ENCODE measurements around the gene TOMM22.

Gene TOMM22

DNA sequence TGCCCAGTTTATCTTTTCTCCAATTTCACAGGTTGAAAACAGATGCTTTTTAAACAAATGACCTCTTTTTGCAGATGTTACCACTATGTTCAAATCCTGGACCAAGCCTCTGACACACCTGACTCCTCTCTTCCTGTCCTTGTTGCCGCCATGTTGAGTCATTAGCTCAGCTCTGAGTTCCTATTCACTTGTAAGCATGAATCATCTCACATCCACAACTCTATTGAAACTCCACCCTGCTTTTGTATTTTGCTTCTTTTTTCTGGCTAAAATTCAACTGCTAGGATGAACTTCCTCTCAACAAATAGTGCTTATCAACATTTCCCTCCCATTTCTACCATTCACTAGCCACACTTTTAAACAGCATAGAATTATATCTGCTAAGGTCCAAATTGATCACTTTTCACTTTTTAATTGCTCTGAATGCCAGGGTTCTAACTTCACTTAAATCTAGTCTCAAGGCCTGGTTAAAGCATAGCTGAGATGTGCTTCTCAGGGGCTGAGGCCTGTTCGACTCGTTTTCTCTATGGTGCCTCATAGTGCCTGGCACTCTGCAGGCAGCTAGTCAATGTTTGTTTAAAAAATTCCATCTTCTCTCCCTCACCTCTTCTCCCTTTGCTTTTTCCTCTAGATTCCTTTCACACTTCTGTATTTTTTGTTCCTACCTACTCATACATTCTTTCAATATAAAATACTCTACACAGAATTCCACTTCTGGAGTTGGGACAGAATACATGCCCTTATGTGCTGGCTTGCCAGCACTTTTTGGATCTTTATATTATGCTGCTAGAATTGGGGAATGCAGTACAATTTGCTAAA lies 15.1 kb downstream of the TOMM22 start:
- no peak overlapping the region for H3K4me3 ChIP-seq (ENCODE audit: low read depth, low read length)

DNA sequence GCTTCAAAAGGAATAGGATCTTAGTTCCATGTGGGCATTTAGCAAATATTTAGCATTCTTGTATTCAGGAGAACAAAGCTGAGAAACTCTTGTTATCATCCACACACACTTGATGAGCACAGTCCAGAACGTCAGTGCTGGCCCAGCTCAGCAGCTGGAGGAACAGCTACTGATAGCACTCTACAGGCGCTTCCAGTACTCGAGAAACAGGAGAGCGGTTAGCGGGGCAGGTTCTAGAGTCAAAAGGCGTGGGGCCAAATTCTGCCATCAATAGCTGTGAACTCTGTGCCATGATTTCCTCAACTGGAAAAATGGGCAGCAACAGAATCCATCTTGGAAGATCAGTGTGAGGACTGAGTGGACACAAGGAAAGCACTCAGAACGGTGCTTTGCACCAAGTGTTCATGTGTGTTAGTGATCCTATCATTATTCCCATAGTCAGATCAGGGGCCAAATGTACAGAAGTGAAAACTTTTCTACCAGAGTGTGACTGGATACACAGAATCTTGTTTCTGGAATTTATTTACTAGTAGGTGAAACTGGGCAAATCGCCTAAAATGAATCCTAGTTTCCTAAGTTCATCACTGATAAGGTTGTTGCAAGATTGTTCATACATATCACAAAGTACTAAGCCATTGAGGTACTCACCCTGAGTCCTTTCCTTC lies 15.8 kb downstream of the TOMM22 start:
- H3K4me3 ChIP-seq (ENCODE audit: low read depth, low read length) = no peak overlapping the region

DNA sequence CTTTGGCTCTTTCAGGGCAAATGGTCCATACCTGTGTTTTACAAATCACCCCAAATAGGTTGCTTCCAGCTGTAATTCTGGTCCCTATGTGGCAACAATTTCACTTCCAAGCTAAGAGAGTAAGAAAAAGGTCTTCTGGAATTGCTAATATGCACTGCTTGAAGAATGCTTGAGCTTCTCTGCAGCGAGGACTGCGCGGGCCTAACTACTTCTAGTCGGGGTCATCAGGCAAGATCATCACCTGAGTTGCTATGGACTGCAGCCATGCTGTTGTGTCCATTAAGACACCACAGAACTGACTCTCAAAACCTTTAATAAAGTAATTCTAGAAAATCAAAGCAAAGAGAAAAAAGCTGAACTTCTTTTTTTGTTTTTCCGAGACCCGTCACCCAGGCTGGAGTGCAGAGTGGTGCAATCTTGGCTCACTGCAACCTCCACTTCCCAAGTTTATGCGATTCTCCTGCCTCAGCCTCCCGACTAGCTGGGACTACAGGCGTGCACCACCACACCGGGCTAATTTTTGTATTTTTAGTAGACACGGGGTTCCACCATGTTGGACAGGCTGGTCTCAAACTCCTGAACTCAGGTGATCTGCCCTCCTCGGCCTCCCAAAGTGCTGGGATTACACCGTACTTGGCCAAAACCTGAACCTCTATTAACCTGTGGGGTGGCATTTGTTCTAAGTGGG lies 16.8 kb downstream of the TOMM22 start:
- no peak overlapping the region for H3K4me3 ChIP-seq (ENCODE audit: low read depth, low read length)

DNA sequence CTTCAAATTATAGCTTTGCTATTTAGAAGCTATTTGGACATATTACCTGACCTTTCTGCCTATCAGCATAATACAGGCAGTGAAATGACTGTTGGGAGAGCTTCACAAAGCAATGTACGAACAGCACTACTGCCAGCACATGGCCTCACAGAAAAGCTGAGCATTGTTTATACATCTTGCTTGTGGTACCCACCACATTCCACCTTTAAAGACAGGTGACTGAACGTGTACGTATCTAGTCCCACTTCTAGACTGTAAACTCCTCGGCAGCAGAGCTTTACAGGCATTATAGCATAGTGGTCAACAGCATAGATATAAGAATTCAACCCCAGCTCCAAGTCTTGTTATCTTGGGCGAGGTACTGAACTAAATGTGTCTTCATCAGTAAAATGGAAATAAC lies 17.4 kb downstream of the TOMM22 start:
- H3K4me3 ChIP-seq (ENCODE audit: low read depth, low read length) = peak overlapping the region; percentile 83

DNA sequence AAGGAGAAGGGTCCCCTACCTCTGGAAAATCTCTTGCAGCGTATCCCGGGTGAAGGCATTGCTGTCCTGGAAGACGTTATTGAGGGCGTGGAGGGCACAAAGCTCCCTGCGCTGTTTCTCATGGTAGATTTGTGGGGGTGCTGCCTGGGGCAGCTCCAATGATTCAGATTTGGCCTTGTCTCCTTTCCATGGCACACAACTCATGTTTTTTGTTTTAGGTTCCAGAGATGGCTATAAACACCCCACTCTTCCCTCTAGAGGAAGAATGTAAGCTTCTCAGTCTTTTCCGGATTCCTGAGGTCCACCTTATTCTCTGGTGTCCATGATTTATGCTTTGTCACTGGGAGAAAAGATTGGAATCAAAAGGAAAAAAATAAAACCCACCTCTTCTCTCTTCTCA lies 18.0 kb downstream of the TOMM22 start:
- H3K4me3 ChIP-seq (ENCODE audit: low read depth, low read length) = peak overlapping the region; percentile 83

DNA sequence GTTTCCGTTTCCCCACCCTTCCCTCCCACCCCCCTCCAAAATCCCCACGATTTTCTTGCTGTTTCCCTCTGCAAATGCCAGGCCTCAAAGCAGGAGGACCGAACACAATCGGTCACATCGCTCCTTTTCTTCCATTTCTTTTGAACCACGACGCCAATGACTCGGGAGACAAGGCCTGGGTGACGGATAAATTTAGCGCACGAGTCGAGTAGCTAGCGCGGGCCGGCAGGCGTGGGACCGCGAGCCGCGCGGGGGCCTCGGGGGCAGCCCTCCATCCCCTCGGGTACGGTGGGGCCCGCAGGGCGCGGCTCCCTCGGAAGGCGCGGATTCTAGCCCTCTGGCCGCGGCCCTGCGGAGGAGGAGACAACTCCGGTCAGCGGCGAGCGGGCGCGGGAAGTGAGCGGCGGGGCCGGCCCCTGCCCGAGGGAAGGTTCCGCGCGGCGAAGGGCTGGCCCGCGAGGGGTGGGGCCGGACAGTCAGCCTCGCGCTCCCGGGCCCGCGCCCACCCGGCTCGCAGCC lies 18.6 kb downstream of the TOMM22 start:
- H3K4me3 ChIP-seq (ENCODE audit: low read depth, low read length) = peak overlapping the region; percentile 83

DNA sequence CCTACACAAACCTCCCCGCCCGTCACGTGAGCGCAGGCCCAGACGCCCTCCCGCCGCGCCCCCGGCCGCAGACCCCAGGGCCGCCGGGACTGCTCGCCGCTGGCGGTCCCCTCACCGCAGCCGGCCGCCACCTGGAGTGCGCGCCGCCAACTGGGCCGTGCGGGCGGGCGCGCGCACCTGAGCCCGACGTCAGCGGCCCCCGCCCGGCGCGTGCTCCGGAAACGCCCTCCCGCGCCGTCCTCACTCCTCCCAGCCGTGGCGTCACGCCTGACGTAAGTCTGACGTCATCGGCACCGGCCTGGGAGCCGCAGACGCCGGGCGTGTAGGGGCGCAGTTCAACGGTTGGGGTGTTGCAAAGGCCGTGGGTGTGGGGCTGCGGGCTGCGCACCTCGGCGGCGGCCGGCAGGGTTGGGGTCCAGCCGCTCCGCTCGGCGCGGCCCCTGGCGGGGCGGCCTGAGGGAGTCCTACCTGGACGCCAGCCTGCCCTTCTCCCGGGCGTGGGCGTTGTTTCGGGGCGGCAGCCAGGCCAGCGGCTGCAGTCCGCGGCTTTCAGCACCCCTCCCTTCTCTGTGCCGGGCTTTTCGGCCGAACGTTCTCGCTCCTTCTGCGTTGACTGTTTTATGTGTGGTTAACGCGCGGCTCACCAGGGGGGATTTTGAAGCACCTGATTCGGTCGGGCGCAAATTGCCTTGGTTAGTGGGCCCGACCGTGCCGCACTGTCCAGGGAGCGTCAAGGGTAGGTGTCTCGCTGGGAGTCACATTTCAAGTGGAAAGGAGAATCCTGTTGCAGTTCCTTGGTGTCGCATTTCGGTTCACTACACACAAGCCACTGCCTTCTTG lies 19.3 kb downstream of the TOMM22 start, which contains the start of gene JOSD1:
TSS of gene JOSD1 (minus strand) at position 155 of the 840 bp plus-strand sequence. CDS start 956 bp downstream, outside the sequence.
- peak within 1 kb of the TSS; percentile 83 for H3K4me3 ChIP-seq (ENCODE audit: low read depth, low read length)

DNA sequence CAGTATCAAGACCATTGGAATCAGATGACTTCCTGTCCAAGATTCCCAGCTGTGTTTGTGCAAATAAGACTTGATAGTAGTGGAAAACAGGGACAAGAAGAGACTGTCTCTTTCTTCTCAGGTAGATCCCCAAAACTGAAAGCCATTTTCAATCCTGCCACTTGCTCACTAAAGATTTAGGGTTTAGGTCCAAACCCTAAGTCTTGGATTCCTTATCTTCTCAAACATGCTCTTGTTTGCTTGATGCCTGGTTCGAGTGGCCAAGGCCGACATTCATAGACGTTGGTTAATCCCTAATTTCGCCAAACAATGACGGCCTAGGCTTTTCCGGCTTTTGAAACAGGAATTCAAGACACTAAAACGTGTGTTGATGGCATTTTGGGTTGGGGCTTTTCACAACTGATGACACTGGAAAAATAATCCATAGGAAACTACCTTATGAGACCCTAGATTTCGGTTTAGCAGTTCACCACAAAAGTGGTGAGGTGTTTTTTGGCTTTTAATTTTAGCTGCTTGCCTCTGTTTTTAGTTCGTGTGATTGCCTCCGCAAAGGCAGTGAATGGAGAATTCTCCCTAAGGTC lies 23.0 kb downstream of the TOMM22 start:
- no peak overlapping the region for H3K4me3 ChIP-seq (ENCODE audit: low read depth, low read length)

DNA sequence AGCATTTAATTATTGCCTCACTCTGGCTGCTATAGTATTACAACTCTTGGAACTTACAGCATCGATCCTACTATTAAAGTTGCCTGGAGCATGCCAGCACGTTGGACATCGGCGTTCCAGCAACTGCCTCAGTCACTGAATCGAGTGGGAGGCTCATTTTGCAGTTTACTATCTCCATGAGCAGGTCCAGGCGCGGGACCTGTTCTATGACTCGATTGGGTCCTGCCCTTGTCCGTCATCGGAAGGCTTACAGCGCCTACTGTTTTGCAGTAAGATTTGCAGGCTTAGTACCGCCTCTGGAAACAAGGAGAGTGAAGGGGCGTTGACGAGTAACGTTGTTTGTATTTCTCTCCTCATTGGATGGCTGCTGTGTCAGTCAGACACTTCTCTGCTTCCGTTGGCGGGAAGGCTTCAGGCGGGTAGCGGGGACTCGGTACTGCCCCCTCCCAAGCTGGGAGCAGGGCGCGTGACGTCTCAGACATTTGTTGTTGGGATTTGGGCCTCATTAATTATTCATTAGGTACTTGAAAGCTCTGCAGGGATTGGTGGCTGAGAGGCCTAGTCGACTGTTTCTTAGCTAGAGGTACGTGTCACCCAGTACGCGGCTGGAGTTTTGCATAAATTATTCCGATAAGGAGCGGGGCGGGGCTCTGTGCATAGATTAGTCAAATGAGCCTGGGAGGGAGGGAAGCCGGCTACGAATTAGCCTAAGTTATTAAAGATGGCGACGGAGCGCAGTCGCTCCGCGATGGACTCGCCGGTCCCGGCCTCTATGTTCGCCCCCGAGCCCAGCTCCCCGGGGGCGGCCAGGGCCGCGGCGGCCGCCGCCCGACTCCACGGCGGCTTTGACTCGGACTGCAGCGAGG lies 23.7 kb downstream of the TOMM22 start, which contains the start of gene GTPBP1:
TSS of gene GTPBP1 (plus strand) at position 710 of the 866 bp plus-strand sequence. CDS start at position 722, 12 bp downstream.
- H3K4me3 ChIP-seq (ENCODE audit: low read depth, low read length) = peak within 1 kb of the TSS; percentile 94

DNA sequence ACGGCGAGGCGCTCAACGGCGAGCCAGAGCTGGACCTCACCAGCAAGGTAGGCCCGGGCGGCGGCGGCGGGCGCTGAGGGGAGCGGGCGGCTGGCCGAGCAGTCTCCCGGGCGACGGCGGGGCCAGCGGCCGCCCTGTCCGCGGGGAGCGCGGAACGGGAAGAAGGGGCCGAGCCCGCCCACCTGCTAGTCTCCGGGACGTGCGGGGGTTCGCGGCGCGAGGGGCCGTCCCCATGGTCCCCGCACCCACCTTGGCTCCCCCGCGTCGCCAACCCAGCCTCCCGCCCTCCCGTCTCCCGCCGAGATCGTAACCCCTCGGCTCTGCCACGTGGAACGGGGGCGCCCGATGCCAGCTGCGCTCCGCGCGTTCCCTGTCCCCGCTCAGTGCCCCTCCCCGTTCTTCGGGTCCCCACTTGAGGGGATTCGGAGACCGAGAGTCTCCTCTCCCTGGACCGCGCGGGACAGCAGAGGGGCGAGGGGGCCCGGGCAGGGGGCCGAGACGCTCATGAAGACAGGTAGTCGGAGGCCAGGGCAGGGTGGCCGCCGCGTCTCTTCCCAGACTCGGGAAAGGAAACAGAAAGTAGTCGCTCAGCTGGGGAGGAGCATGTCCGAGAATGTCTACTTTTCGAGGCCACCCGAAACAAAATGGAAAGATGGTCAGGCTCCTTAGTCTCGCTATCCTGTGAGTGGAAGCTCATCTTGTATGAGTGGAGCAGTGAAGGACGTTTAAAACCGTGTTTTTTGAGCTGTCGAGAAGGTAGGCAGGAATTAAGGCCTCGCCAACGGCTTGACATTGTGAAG lies 24.5 kb downstream of the TOMM22 start:
- H3K4me3 ChIP-seq (ENCODE audit: low read depth, low read length) = peak overlapping the region; percentile 94

DNA sequence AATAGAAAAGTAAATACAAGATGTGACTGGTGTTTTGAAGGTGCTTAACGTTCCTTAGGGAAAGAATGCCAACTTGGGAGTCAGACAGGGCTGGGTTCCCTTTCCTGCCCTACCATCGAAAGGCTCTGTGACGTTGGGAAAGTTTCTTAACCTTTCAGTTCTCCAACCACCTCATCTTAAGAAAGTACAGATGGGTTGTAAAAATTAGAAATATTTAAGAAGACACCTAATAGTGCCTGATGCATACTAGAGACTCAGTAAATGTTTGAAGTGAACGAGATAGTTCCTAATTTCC lies 25.1 kb downstream of the TOMM22 start:
- H3K4me3 ChIP-seq (ENCODE audit: low read depth, low read length) = peak overlapping the region; percentile 94

DNA sequence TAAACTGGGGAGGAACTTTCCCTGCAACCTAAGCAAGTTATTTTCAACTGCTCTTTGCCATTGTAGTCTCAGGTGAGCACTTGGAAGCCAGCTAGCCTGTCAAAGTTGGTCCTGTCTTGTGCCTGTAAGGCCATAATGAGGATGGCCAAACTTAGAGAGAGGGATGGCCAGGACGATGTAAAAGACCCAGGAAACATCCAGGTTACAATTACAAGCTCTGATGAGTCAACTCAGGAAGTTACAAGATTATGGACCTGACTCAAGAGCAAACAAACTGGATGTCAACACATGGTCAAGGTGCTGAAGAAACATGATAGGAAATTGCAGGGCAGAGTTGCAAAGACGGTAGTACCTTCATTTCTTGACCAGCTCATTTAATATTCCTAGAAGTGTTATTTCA lies 25.6 kb downstream of the TOMM22 start:
- H3K4me3 ChIP-seq (ENCODE audit: low read depth, low read length) = no peak overlapping the region

DNA sequence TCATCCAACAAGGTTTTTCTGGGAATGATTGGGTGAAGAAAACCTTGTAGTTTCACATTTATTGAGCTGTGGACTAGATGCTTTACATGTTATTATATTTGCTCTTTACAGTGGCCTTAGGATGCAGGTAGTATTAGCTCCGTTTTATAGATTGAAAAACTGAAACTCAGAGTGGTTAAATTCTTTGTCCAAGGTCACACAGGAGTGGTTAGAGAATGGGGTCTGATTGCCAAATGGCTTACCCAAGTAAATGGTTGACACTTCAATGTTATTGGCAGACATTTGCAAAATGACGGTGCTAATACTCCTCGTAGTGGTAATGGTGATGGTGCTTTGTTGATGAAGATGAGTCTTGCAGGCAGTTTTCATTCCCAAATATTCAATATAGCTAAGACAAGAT lies 26.2 kb downstream of the TOMM22 start:
- H3K4me3 ChIP-seq (ENCODE audit: low read depth, low read length) = no peak overlapping the region

DNA sequence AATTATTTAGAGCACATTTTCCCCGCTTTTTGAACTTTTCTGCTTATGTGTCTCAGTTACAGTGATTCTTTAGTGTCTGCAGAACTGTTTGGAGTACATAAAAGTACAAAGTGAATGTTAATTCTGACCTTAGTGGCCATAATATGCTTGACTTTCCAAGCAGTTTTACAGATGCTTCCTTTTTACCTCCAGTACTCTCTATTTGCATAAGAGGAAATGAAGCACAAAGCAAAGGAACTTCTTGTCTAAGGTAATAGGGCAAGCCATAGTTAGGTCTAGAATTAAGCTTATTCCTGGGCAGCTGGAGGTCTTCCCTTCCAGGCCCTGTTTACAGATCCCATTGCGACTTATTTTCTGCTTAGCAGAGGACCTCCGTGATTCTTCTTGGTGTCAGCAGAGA lies 27.5 kb downstream of the TOMM22 start:
- H3K4me3 ChIP-seq (ENCODE audit: low read depth, low read length) = no peak overlapping the region

DNA sequence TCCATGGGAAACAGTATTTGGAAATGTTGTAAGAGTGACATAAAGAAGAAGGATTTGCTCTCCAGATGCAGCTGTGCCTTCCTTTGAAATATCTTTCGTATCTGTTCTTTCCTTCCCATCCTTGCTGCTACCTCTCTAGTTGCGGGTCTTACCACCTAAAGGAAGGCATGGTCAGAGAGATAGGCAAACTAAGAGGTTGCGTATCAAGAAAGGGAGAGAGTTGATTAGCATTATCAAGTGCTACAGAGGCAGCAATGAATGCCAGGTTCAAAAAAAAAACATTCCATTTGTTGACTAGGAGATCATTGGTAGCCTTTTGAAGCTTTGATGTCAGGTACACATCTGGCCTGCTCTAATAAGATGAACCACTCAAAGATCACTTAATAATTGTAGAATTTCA lies 28.6 kb downstream of the TOMM22 start:
- H3K4me3 ChIP-seq (ENCODE audit: low read depth, low read length) = no peak overlapping the region

DNA sequence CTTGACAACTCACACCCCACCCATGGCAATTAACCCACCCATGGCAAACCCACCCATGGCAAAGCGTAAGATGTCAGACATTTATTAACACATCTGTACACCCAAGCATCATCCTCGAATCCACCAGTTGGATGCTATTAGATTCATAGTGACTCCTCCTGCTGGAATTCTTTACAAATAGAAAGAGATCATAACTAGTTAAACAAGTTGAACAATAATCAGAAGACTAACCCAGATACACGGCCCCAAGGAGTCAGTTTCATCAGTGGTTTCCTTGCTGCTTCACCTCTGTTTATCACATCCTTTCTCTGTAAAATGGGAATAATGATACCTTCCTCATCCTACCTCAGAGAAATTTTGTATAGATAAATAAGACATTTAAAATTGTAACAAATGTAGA lies 29.1 kb downstream of the TOMM22 start:
- no peak overlapping the region for H3K4me3 ChIP-seq (ENCODE audit: low read depth, low read length)

DNA sequence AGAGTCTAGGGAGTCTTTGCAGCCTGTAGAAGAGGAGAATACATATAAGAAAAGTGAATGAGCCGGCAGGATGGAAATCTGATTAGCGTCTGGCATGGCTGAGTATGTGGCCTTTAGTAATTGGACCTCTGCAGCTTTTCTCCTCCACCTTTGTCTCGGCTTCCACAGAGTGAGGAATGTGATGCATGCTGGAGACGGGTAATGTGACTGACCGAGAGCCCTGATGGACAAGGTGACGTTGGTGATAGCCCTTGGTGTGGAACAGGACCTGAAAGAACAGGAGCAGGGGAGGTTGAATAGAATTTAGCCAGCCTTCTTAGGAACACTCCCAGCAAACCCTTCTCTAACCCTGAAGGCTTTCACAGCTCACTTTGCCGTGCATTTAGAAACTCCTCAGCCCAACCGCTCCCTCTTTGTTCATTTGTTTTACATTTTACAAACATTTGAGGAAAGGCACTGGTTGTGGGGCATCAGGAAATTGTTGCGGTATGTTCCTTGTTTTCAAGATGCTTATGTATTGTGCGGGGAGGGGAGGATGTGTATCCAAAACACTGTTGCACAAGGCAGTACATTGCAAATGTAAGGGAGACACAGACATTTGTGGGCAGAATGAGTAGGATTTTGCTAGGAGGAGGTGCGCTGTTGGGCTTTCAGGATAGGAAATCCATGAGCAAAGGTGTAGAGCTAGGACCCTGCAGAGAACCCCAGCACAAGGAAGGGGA lies 30.9 kb downstream of the TOMM22 start:
- H3K4me3 ChIP-seq (ENCODE audit: low read depth, low read length) = no peak overlapping the region

DNA sequence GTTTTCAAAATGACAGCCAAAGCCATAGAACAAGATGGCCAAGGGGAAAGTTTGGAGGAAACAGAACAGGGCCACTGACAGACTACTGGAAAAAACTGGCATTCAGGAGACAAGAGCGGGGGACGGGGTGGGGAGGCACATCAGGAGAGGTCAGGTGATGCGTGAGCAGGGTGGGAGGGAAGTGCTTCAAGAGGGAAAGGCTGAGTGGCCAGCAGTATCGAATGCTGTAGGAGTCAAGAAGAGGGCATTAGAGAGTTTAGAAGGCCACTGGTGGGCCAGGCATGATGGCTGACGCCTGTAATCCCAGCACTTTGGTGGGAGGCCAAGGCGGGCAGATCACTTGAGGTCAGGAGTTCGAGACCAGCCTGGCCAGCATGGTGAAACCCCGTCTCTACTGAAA lies 32.2 kb downstream of the TOMM22 start:
- no peak overlapping the region for H3K4me3 ChIP-seq (ENCODE audit: low read depth, low read length)

Measured in iPS-11a (cell line).